Natural killer cell treated with Interleukin-12 subunit alpha and Interleukin-12 subunit beta and Interleukin-15 and Interleukin-18, amount 100 ng/mL, for 72 hours (primary cell): Measurements from ENCODE around the gene SLC13A3. TPM values are rescaled to one million over a fixed set of nuclear protein-coding genes. Genes with fewer than 3 reads are reported as not detected.

Experiments used
- ATAC-seq, 2 donors: fragments of 150-1000 bp; cut with Tn5 transposase in 1 of 2; sonication (Bioruptor Pico), chemical (Tn5 transposase) in 1 of 2; 2 replicates each; pipeline ENCODE4 v1.10.0; 2021
- DNase-seq: peaks from one replicate; pipeline ENCODE4 v3.0.0; 2022; ENCODE audit warnings: low spot score
- H3K27ac Mint-ChIP-seq, 2 donors: 1 replicate in 1 of 2; 2 replicates in 1 of 2; pipeline ENCODE4 v1.8.0; 2022; ENCODE audit warnings: mixed read lengths in 2 of 2, mild to moderate bottlenecking in 1 of 2, moderate library complexity in 1 of 2
- H3K27me3 Mint-ChIP-seq, 2 donors: 1 replicate in 1 of 2; 2 replicates in 1 of 2; pipeline ENCODE4 v1.8.0; 2022; ENCODE audit warnings: mixed read lengths in 2 of 2
- H3K36me3 Mint-ChIP-seq: one replicate; pipeline ENCODE4 v1.8.0; 2022; ENCODE audit warnings: mixed read lengths
- H3K4me1 Mint-ChIP-seq, 2 donors: 1 replicate in 1 of 2; 2 replicates in 1 of 2; pipeline ENCODE4 v1.8.0; 2022; ENCODE audit warnings: low read depth in 2 of 2, mixed read lengths in 2 of 2, mild to moderate bottlenecking in 1 of 2
- H3K4me3 Mint-ChIP-seq: one replicate; pipeline ENCODE4 v1.8.0; 2022; ENCODE audit warnings: mixed read lengths
- H3K9me3 Mint-ChIP-seq: 2 replicates; pipeline ENCODE4 v1.8.0; 2022; ENCODE audit warnings: mixed read lengths
- total RNA-seq, 2 donors: library from RNA; stranded (reverse); gene quantifications; one replicate each; pipeline ENCODE4 v1.2.3, GENCODE V29; 2022

SLC13A3 gene
- total RNA-seq, 2 donors from 2014 or later: 0.47 to 0.55 TPM

- Mint-ChIP-seq H3K4me3 (no peak overlapping the region), H3K36me3 (peaks cover 6% of the 10 kb centered on the region), H3K4me1 (peaks cover 5 to 9% of the 10 kb centered on the region in 2 donors), H3K9me3 (peaks cover under 1% of the 10 kb centered on the region), H3K27me3 (peaks cover 14 to 18% of the 10 kb centered on the region in 2 donors), H3K27ac (no peak overlapping the region)
- ATAC-seq: no peak
- no peak for DNase-seq
These were observed 21.9 kb downstream of the SLC13A3 start for GRCh38 chr20:46629341-46629740.

GRCh38 chr20:46627234-46627633 lies 24.0 kb downstream of the SLC13A3 start:
- Mint-ChIP-seq H3K27me3 (peaks cover 21 to 35% of the 10 kb centered on the region in 2 donors), H3K4me1 (peaks cover 5 to 9% of the 10 kb centered on the region in 2 donors), H3K36me3 (peaks cover 15% of the 10 kb centered on the region), H3K4me3 (no peak overlapping the region), H3K27ac (no peak overlapping the region), H3K9me3 (peaks cover 5% of the 10 kb centered on the region)
- DNase-seq (no peak), ATAC-seq (no peak)

DNA sequence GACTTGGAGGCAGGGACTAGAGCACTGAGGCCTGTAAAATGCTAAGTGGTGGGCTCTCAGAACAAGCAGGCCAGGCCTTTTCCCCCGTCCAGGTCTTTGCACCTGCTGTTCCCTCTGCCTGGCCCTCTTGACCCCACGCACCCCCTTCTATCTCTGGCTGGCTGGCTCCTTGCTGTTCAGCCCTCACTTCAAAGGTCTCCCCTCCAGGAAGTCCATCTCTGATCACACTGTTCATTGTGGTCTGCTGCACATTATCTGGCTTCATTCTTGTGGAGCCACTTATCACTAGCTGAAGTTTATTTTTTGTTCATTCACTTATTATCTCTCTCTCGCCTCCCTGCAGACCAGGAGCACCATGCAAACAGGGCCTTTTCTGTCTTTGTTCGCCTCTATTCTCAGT lies 24.5 kb downstream of the SLC13A3 start:
- DNase-seq (no peak), ATAC-seq (no peak)
- peaks cover 5% of the 10 kb centered on the region for H3K9me3 Mint-ChIP-seq
- peaks cover 15% of the 10 kb centered on the region for H3K36me3 Mint-ChIP-seq
- peaks cover 5 to 9% of the 10 kb centered on the region in 2 donors for H3K4me1 Mint-ChIP-seq
- H3K27ac Mint-ChIP-seq: no peak overlapping the region
- H3K27me3 Mint-ChIP-seq: peaks cover 26 to 40% of the 10 kb centered on the region in 2 donors
- H3K4me3 Mint-ChIP-seq: no peak overlapping the region

DNA sequence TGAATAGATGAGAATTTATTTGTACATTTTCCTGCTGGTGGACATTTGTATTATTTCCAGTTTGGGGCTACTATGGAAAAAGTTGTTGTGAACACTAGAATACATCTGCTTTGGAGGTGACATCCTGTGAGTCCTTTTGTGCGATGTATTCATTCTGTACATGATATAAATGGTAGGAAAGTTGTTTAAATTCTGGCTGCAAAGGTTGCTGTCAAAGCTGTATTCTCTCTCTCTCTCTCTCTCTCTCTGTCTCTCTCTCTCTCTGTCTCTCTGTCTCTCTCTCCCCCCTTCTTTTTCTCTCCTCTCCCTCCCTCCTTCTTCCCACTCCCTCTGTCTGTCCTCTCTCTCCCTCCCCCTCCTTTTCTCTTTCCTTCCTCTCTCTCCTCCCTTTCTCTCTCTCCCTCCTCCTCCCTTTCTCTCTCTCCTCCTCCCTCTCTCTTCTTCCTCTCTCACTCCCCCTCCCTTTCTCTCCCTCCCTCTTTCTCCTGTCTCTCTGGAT lies 25.3 kb downstream of the SLC13A3 start:
- Mint-ChIP-seq H3K4me3 (no peak overlapping the region), H3K9me3 (peaks cover 5% of the 10 kb centered on the region), H3K36me3 (peaks cover 15% of the 10 kb centered on the region), H3K27me3 (peaks cover 28 to 41% of the 10 kb centered on the region in 2 donors), H3K27ac (no peak overlapping the region), H3K4me1 (peaks cover 0 to 3% of the 10 kb centered on the region in 2 donors)
- ATAC-seq (no peak), DNase-seq (no peak)

DNA sequence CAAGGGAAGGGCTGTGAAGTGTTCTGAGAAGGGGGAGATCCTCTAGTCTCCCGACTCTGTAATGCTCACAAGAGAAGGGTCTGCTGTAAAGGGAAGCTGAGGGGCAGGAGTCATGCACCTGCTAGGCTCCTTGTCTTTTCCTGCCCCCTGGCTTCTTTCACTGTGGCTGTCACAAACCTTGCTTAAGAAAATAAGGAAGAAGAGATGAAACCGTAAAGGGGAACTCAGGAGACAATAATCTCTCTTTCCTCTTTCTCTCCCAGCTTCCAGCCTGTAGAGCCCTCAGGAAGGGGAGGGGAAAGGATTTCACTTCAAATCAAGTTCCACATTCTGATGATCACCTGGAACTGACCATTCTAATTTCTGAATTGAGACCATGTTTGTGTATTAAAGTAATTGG lies 26.3 kb downstream of the SLC13A3 start:
- no peak for ATAC-seq
- peaks cover 15% of the 10 kb centered on the region for H3K36me3 Mint-ChIP-seq
- H3K9me3 Mint-ChIP-seq: peaks cover 5% of the 10 kb centered on the region
- no peak overlapping the region for H3K27ac Mint-ChIP-seq
- no peaks in the 10 kb centered on the region for H3K4me1 Mint-ChIP-seq
- DNase-seq: no peak
- no peak overlapping the region for H3K4me3 Mint-ChIP-seq
- peaks cover 23 to 41% of the 10 kb centered on the region in 2 donors for H3K27me3 Mint-ChIP-seq

GRCh38 chr20:46622165-46622564 lies 29.1 kb downstream of the SLC13A3 start:
- H3K4me3 Mint-ChIP-seq: no peak overlapping the region
- no peak overlapping the region for H3K27ac Mint-ChIP-seq
- peaks cover 9% of the 10 kb centered on the region for H3K36me3 Mint-ChIP-seq
- no peak for ATAC-seq
- H3K9me3 Mint-ChIP-seq: peaks cover 5% of the 10 kb centered on the region
- H3K4me1 Mint-ChIP-seq: no peaks in the 10 kb centered on the region
- H3K27me3 Mint-ChIP-seq: peaks cover 35 to 49% of the 10 kb centered on the region in 2 donors
- DNase-seq: no peak

DNA sequence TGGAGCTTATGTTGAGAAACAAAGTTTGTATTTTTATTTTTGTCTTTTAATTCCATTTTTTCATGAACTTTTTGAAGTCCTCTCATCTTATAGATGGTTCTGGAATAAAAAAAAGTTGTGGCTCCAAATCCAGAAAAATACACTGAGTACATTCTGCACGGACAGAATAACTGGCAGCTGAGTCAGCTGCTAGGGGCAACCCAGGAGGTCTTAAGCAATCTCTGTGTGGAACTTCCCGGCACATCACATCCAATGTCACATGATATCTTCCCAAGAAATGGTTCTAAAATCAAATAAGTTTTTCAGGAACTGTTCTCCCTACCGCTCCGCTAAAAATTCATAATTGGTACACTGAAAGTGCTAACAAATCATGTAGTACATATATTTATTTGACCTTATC lies 29.8 kb downstream of the SLC13A3 start:
- Mint-ChIP-seq H3K27me3 (peaks cover 32 to 49% of the 10 kb centered on the region in 2 donors), H3K27ac (no peak overlapping the region), H3K9me3 (peaks cover 5% of the 10 kb centered on the region), H3K4me1 (no peaks in the 10 kb centered on the region), H3K36me3 (peaks cover 9% of the 10 kb centered on the region), H3K4me3 (no peak overlapping the region)
- DNase-seq: no peak
- no peak for ATAC-seq

GRCh38 chr20:46619445-46619844 lies 31.8 kb downstream of the SLC13A3 start:
- Mint-ChIP-seq H3K27me3 (peaks cover 31 to 54% of the 10 kb centered on the region in 2 donors), H3K27ac (no peak overlapping the region), H3K36me3 (peaks cover 9% of the 10 kb centered on the region), H3K4me1 (no peaks in the 10 kb centered on the region), H3K9me3 (peaks cover 5% of the 10 kb centered on the region), H3K4me3 (no peak overlapping the region)
- DNase-seq: no peak
- ATAC-seq: no peak

- ATAC-seq (no peak), DNase-seq (no peak)
- H3K9me3 Mint-ChIP-seq: no peaks in the 10 kb centered on the region
- peaks cover 28 to 45% of the 10 kb centered on the region in 2 donors for H3K27me3 Mint-ChIP-seq
- no peaks in the 10 kb centered on the region for H3K4me1 Mint-ChIP-seq
- H3K4me3 Mint-ChIP-seq: no peak overlapping the region
- no peak overlapping the region for H3K27ac Mint-ChIP-seq
- peaks cover under 1% of the 10 kb centered on the region for H3K36me3 Mint-ChIP-seq
These were observed 32.8 kb downstream of the SLC13A3 start for GRCh38 chr20:46618316-46619100.

DNA sequence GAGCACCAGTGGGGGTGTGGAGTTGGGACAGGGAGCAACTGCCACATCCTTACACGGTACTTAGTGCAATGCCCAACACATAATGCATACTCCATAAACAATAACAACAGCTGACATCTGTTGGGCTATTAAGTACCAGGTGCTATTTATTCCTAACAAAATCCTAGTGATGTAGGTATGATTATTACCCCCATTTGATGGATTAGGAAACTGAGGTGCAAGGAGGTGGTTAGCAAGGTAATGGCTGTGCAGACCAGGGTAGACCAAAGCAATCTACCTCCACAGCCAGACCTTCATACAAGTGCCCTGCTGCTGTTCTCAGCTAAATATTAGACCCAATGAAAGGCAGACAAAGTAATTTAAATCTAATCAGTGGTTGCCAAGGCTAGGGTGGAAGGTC lies 36.8 kb downstream of the SLC13A3 start:
- H3K27me3 Mint-ChIP-seq: peaks cover 21 to 36% of the 10 kb centered on the region in 2 donors
- H3K36me3 Mint-ChIP-seq: no peaks in the 10 kb centered on the region
- no peaks in the 10 kb centered on the region for H3K9me3 Mint-ChIP-seq
- H3K4me3 Mint-ChIP-seq: no peak overlapping the region
- no peak for ATAC-seq
- H3K27ac Mint-ChIP-seq: no peak overlapping the region
- no peak for DNase-seq
- no peaks in the 10 kb centered on the region for H3K4me1 Mint-ChIP-seq

- Mint-ChIP-seq H3K4me1 (no peaks in the 10 kb centered on the region), H3K27ac (no peak overlapping the region), H3K9me3 (no peaks in the 10 kb centered on the region), H3K4me3 (no peak overlapping the region), H3K27me3 (peaks cover 13 to 26% of the 10 kb centered on the region in 2 donors), H3K36me3 (no peaks in the 10 kb centered on the region)
- ATAC-seq (no peak), DNase-seq (no peak)
These were observed 41.1 kb downstream of the SLC13A3 start for GRCh38 chr20:46610145-46610544.

DNA sequence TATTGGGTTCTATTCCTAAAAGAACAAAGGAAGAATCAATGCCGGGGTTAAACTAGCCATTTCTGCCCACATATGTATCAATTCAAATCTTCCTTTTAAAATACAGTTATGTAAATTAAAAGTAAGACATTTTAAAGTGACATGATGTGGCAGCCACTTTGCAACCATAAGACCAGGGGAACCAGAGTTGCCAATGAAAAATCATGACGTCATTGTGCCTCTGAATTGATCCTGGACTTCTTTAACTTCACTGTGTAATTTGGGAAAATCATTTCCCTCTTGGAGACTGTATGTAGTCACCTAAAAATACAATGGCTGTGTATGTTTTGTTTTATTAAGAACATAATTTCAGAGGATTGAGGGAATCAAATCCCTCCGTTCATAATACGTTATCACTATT lies 42.2 kb downstream of the SLC13A3 start:
- peaks cover 1 to 3% of the 10 kb centered on the region in 2 donors for H3K4me1 Mint-ChIP-seq
- ATAC-seq: no peak
- H3K27me3 Mint-ChIP-seq: peaks cover 12 to 22% of the 10 kb centered on the region in 2 donors
- H3K9me3 Mint-ChIP-seq: no peaks in the 10 kb centered on the region
- no peak overlapping the region for H3K4me3 Mint-ChIP-seq
- no peaks in the 10 kb centered on the region for H3K36me3 Mint-ChIP-seq
- no peak for DNase-seq
- H3K27ac Mint-ChIP-seq: no peak overlapping the region

DNA sequence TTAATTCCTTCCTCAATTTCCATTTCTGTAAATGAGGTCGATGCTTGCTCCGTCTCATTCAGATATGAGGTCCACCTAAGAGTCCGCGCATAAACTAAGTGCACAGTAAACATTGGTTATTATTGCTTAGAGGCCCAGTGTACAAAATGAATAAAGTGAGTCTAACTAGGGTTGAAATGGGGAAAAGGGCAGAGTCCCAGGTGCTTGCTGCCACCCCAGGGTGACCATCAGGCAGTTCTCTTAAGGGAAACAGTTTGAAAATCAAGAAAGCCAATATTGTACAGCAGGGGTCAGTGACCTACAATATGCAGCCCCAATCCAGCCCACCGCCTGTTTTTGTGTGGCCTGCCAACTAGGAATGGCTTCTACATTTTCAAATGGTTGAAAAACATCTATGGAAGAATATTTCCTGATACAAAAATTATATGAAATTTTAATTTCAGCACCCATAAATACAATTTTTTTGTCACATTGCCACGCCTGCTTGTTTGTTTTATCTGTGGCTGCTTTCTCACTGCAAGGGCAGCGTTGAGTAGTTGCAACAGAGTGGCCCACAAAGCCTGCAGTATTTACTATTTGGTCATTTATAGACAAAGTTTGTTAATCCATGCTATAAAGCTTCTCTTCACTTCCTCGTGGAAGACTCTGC lies 43.3 kb downstream of the SLC13A3 start:
- ATAC-seq (no peak), DNase-seq (no peak)
- Mint-ChIP-seq H3K4me3 (no peak overlapping the region), H3K36me3 (no peaks in the 10 kb centered on the region), H3K27ac (no peak overlapping the region), H3K4me1 (peaks cover 4 to 5% of the 10 kb centered on the region in 2 donors), H3K9me3 (no peaks in the 10 kb centered on the region), H3K27me3 (peaks cover 9 to 22% of the 10 kb centered on the region in 2 donors)

DNA sequence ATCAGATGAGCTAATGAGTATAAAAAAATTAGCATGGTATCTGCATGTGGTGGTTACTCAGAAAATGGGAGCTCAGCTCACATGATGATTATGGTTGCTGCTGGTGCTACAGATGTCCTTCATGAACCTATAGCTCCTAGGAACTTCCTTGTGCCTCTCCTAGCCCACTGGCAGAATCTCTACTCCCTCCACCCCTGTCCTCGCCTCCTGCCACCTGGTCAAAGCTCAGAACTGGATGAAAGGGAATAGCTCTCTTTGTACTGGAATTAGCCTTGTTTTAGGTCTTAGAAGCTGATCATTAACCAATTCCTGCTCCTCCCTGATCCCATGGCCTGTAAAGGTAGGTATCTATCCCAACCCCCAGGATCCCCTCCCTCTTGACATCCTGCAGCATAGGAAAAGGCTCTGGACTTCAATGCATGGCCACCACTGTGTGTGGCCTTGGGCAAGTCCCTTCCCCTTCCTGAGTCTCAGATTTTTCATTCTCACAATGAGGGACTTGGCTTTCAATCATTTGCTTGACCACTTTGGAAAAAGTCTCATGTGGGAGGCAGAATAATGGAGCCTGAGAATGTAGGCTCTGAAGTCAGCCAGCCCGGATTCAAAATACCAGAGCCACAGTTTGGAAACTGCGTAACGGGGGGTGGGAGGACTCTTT lies 43.9 kb downstream of the SLC13A3 start:
- DNase-seq: no peak
- ATAC-seq: no peak
- Mint-ChIP-seq H3K4me1 (peaks cover 4 to 5% of the 10 kb centered on the region in 2 donors), H3K27me3 (peaks cover 9 to 22% of the 10 kb centered on the region in 2 donors), H3K4me3 (no peak overlapping the region), H3K27ac (no peak overlapping the region), H3K36me3 (no peaks in the 10 kb centered on the region), H3K9me3 (no peaks in the 10 kb centered on the region)
